Measurements from ENCODE around the gene NT5DC4.

The NT5DC4 gene

DNA sequence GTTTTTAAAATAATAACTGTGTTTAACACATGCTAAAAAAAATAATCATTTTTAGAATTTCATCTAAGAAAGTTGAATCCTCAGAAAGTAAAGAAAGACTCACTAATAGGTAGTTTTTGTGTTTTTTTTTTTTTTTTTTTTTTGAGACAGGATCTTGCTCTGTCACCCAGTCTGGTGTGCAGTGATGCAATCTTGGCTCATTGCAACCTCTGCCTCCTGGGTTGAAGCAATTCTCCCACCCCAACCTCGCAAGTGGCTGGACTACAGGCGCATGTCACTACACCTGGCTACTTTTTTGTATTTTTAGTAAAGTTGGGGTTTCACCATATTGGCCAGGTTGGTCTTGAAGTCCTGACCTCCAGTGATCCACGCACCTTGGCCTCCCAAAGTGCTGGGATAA is 36.4 kb downstream of the NT5DC4 start:
- no peak for DNase-seq

DNA sequence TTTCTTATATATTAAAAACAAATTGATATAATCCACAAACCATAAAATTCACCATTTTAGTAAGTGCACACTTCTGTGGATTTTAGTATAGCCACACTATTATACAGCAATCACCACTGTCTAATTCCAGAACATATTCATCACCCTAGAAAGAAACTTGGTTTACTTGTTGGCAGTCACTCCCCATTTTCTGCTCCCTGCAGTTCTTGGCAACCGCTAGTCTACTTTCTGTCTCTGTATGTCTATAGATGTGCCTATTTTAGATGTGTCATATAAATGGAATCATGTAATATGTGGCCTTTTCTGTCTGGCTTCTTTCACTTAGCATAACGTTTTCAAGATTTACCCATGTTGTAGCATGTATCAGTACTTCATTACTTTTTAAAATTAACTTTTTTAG is 37.9 kb downstream of the NT5DC4 start:
- DNase-seq = no peak

DNA sequence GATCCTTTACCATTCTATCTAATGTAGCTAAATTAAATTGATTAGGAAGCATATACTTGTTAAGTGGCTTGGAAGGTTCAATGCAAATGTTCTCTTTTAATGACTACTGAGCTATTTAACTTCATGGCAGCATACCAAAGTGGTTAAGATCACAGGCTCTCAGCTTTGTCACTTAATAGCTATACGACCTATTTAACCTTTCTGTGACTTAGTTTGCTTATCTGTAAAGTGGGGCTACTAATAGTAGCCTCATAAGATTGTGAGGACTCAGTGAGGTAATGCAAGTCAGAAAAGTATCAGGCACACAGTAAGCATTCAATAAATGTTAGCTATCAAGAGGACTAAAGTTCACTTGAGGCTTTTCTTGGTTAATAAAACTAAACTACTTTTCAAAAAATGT is 39.3 kb downstream of the NT5DC4 start:
- DNase-seq = no peak

DNA sequence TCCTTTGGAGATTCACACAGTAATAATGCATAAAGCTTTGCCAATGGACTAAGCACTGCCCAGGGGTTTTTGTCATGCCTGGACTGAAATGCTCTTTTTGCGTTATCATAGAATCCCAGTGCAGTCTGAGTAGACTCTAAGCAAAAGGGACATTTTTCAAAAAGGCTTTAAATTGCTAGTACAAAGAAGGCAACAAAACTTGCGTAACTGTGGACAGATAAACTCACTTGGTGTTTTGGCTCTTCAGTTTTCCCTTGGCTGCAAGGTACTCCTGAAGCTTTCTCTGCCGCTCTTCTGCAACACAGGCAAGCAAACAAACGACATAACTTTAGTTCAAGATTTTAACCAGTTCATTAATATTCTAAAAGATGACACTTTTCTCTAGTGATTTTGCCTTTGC is 41.5 kb downstream of the NT5DC4 start:
- DNase-seq = no peak

DNA sequence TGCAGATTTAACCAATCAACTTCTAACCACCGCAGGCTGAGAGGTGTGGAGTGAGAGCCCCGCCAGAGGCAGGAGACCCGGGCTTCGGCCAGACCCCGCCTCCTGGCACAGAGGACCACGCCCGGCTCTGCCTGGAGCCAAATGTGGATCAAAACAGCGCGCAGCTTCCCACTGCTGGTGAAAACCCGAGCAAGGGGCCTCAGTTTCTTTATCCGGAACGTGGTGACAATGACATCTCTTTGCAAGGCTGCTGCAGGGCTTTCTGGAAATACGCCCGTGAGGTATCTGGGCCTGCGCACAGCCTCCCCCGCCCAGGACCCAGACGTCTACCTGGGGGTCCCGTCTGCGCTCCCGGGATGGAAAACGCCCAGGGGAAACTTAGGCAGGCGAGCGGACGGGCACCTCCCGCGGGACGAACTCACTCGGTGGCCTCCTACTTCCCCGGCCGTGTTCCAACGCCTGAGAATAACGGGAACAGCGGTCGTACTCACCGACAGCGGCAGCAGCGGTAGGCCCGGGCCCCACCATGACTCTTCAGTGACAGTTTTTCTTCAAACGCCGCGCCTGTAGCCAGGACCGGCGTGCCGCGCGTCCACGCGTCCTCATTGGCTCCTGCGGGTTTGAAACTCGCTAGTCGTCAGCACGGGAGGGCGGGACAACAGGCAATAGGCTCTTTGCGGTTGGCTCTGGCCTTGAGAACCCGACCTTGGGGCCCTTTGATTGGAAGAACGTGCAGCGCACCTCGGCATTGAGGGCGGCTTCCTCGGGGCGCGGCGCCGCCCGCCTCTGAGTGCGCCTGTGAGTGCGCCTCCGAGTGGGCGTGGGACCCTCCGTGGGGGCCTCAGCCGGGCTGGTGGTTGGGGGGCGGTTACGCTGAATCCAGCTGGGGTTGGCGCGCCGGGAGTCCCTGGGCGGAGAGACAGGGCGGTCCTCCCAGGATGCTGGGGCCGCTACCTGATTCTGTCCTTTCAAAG is 43.5 kb downstream of the NT5DC4 start, which contains the start of gene CKAP2L:
Gene CKAP2L (minus strand): TSS at position 539 of the 974 bp plus-strand sequence. CDS start 11 bp downstream, at position 528.
- DNase-seq = peak; percentile 95

DNA sequence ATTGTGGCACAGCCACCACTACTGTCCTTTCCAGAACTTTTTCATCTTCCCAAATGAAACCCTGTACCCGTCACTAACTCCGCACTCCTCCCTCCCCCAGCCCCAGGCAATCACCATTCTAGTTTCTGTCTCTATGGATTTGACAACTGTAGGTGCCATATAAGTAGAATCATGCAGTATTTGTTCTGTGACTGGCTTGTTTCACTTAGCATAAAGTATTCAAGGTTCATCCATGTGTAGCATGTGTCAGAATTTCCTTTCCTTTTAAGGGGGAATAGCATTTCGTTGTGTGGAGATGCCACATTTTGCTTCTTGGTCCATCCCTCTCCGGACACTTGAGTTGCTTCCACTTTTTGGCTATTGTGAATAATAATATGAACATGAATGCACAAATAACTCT is 44.4 kb downstream of the NT5DC4 start:
- no peak for DNase-seq

DNA sequence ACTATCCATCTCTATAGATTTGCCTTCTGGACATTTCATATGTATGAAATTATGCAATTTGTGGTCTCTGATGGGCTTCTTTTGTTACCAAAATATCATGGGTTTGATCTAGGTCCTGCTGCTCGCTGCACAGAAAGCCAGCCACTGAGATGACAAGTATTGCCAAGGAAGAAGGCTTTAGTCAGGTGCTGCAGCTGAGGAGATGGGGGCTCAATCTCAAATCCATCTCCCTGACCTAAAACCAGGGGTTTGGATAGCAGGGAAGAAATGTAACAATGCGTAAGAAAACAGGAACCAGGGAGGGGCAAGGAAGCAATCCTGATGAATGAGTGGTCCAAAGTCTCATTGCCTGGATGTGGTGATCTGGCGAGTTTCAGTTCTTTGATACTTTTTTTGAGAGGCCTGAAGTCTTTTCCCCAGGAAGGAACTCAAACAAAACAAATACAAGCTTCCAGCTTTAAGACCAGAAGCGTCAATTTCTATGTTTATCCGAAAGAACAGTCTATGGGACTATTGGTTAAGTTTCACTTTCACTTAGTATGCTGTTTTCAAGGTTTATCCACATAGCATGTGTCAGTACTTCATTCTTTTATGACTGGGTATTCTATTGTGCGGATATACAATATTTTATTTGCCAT is 47.0 kb downstream of the NT5DC4 start:
- DNase-seq = no peak

DNA sequence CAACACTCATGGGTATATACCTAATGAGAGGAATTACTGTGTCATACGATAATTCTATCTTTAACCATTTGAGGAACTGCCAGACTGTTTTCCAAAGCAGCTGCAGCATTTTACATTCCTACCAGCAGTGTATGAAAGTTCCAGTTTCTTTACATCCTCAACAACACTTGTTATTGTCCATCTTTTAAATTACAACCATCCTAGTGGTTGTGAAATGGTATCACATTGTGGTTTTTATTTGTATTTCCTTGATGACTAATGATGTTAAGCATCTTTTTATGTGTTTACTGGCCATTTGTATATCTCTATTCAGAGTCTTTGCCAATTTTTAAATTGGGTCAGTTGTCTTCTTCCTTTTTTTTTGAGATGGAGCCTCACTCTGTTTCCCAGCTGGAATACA is 47.6 kb downstream of the NT5DC4 start:
- DNase-seq = no peak

DNA sequence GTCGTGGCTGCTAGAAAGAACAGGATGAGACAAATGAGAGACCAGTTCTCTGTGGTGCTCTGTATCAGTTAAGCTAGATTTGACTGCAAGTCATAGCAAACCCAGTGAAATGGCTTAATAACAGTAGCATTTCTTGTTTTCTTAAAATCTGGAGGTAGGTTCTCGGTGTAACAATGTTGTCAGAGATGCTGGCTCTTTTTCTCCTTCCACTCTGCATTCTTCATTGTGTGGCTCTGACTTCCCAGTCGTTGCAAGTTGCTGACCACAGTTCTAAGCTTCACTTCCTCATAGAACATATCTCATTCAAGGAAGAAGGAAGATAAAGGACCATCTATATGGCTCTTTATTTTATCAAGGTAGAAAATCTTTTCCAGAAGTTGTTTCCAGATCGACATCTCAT is 51.5 kb downstream of the NT5DC4 start:
- DNase-seq = no peak

DNA sequence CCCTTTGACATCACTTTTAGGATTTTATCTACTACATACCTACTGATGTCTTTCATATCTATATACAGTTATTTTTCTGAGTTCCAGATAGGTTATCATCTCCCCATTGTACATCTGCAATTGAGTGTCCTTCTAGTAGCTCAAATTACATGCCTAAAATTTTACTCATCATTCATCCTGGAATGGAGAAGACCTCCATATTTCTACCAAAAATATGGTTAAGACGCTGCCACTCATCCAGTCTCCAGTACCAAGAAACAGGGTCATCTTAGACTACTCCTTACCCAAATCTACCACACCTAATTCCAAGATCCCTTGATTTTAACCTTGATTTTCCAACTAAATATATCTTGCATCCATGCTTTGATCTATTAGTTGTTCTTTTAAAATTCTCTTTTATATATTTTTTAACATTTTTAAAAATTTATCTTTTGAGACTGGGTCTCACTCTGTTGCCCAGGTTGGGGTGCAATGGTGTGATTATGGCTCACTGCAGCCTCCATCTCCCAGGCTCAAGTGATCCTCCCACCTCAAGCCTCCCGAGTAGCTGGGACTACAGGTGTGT is 52.2 kb downstream of the NT5DC4 start:
- no peak for DNase-seq

DNA sequence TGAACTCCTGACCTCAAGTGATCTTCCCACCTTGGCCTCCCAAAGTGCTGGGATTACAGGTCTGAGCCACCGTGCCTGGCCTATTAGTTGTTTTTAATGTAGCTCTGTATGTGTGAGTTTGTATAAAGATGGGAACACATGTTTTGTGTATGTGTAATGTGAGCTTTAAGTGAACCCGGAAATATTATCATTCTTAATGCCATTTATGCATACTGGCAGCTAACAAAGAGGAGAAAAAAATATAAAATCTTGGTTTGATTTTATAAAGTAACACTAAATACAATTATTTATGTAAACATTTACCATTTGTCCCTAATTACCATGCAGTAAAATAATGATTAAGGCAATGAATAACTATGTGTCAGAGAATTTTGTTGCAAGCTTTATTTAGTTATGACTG is 52.7 kb downstream of the NT5DC4 start:
- DNase-seq = no peak

DNA sequence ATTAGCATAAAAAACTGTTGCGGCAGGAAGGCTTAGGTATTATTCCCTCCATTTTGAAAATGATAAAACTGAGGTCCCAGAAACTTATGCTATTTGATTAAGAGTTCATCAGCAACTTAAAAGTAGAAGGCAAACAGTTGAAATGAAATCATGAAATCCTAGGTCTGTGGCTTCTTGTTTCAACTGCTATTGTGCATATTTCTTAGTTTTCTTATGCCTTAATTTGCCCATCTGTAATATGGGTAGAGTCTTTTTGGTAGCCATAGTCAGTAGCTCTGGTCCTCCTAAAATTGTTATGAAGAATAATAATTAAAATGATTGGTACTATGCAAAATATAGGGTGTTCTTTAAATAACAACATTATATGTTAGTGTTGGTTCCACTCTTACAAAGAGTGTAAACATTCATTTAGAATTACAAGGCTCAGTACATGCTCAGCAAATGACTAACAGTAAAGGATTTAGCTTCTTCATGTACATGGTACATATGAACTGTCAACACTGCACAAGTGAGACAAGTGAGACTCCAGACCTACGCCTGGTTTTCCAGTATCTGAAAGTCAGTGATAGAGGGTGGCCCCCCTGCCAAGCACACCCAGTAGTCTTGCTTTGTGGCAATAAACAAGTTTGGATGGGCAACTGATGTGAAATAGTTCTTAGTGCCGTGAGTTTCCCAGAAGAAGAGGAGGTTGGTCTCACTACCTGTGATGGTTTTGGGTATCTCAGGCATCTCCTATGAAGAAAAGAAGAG is 53.9 kb downstream of the NT5DC4 start:
- no peak for DNase-seq

DNA sequence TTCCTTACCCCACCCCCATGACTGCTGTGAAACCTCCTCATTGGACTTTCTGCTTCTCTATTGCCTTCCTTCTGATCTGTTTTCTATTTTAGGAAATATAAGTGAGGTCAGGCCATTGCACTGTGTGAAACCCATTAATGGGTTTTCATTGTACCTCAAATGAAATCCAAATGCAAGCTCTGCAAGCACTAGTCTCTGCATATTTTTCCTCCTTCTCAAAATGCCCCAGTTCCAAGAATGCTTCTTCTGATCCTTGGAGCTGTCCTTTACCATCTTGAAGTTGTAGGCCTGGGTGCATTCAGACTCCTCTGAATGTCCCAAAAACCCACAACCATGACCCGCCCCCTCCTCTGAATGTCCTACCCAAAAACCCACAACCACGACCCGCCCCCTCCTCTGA is 55.3 kb downstream of the NT5DC4 start:
- DNase-seq = no peak

DNA sequence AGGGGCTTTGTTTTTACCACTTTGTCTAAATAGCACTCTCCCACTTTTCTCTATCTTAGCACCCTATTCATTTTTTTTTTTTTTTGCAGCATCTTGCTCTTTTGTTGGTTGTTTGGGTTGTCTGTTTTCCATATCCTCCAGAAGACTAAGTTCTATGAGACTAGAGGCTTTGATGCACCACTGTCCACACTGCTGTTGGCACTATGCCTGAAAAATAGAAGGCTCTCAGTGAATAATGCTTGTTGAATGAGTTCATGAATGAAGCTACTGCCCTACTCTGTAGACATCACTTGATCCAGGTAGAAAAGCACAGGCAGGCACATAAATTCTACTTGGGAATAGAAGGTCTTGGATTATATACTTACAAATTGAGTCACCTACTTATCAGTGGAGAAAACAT is 56.2 kb downstream of the NT5DC4 start:
- DNase-seq = no peak

DNA sequence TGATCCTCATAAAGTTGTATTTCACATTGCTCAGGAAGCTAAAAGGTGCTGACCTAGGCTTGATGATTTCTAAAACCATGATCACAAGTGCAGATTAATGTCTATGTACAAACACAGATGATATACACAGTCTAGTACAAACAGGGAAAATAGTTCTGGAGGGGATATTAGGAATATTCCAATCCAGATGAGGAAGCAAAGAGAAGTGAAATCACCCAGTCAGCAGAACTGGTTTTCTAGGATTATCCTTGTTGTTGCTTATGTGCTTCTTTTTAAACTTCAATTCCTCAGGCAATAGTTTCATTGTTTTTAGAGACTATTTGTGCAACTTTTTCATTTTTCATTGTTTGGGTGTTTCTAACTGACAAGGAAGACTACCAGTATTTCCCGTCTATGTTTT is 58.8 kb downstream of the NT5DC4 start:
- DNase-seq = no peak

DNA sequence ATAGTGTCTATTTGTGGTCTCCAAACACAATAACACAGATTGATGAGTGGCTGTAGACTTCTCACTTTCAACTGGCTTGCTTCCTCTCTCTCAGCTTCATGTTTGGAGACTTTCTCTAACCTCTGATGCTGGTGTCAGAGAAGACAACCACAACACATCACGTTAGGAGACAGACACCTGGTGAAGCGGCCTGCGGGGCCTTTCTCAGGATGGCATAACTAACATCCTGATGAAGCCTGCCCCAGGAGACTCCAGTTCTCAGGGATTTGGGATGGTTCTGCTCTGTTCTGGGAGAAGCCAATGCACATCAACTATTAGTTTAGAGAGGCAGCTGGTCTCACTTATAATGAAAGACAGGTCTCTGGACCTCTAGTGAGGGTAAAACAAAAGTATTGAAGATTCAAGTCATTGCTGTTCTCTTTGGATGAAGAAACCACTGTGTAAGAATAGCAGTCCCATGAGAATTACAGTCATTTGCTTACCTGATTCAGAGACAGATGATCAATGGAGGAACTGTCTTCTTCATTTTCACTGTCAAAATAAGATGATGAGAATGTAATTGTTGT is 61.5 kb downstream of the NT5DC4 start:
- DNase-seq = no peak

DNA sequence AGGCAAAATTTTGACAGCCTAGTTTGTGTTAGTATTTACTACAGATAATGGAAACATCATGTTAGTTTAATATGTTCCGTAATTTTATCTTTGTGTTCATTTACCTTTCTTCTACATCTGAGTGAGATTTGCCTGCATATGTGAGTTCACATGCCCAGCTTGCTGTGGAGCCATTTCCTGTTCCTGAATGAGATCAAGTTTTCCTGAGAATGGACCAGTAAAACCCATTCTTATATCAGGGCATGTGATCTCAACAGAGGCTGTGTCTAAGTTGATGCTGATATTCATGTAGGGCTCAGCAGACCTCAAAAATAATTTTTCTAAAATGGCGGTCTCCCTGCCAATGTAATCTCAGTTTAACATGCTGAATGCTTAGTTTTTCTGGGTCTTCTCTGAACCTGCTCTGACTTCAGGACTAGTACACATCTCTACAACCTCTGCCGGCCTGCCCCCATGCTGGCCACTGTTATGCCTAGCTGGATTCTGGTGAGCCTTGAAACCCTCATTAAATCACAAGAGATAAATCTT is 62.4 kb downstream of the NT5DC4 start:
- DNase-seq = no peak

DNA sequence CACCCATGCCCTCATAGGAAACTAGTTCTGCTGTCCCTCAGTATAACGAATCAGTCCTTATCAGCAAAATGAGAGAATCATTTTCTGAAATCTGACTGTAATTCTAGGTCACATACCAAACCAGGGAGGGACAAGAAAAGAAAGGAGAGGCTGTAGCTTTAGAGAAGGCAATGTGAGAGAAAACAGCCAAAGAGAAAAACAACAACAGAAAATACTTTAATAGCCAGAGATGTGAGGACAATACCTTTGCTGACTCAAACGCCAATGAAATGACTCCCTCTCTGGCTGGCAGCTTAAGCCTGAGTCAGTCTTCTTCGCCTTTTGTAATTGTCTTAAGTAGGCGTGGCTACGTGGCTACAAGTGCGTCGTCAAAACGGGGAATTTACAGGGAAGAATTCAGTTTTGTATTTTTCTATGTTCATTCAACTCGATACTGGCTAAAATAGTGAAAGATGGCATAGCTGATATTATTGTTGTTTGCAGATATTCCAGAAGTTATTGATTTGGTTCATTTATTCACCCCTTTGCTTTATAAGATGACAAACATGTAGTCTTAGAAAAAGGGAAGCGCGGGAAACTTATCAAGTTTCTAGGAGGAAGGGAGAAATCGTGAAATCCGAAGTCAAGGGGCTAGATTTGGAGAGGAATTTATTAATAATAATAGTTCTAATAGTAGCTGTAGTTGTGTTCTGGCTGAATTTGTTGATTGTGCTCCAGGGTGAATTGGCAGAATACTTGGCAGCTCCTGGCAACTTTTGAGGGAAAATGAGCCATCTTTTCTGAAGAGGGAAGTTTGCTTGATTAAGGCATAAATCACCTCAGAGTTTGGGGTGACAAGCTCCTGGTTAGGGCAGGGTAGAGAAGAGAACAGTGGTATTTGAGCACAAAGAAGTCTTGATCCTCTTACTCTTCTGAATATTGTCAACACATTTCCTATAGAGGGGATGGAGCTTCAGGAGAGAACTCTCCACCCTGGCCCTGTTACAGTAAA is 63.7 kb downstream of the NT5DC4 start, which contains the start of gene IL1A:
Gene IL1A (minus strand): TSS at position 295 of the 991 bp plus-strand sequence. CDS start 723 bp downstream, outside the sequence.
- DNase-seq = peak; percentile 27

DNA sequence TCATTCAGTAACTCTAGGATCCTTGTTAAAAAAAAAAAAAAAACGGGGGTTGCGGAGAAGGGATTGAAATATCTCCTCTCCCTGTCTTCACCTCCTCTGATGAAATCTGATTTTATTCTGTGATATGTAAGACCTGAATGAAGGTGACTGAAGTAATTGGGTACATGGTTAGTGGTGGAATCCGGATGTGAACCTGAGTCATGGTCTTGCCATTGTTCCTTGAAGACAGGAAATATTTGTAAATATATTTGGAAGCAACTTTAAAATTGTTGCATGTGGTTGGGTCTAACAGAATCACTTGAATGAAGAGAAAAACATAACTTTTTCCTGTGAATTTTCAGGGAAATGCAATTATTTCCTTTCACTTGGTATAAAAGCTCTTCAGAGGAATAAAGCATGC is 66.5 kb downstream of the NT5DC4 start:
- no peak for DNase-seq

DNA sequence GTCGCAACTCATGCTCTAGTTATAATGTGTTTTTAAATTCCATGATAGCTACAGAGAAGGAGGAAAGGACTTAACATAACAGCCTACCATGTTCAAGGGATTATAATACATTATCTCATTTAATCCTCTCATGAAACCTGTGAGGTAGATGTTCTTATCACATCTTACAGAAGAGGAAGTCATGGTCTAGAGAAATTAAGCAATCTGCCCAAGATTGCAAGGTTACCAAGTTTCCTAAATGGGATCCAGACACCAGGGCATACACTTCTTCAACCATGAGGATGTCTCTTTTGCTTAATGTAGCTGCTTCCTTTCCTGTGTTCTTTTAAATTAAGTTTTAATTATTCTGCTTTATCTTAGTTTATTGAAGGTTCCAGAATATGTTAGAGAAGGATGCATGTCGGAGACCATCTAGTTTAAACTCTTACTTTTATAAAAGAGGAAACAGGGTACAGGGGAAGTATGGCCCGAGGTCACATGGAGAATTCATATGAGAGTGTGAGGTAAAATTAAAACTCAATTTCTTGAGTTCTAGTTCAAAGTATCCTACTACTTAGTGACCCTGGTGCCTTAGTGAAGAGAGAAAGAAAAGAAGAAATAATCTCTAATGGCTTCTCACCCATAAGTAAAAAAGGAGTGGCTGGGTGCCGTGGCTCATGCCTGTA is 67.0 kb downstream of the NT5DC4 start:
- no peak for DNase-seq

DNA sequence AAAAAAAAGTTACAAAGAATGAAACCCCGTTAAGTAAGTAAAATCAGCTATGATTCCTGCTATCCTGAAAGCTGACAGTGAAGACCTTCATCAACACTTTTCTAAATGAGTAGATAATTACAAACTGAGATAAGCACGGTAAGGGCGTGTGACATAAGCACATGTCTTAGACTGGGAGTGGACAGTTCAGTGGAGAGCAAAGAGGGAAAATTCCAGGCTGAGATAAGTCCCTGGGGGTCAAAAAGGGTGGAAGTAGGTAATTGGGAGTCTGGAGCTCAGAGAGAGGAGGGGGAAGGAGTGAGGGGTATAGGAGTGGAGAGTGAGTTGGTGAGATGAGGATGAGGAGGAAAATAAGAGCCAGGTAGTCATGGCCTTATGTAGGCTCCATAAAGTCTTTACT is 67.8 kb downstream of the NT5DC4 start:
- DNase-seq = no peak
